GM21423 (cell line): ENCODE measurements around the gene NEK8.
"Not testable (repeated sequence)": the region's sequence is repeated elsewhere in the genome, so short reads cannot be mapped to it uniquely, and the experiment has no call there.

Source experiments
- ATAC-seq: cut with Tn5 transposase; IDR thresholded peaks from one replicate; pipeline ENCODE4 v1.9.1; 2021; ENCODE audit warnings: mild to moderate bottlenecking, moderate library complexity; ENCODE audit not compliant: unreplicated experiment

NEK8 gene

GRCh38 chr17:28710861-28711722 lies 17.5 kb upstream of the NEK8 start:
- ATAC-seq = peak; percentile 75

GRCh38 chr17:28711723-28712031 lies 16.9 kb upstream of the NEK8 start, which contains the start of gene PROCA1:
Gene PROCA1 (minus strand): TSS chr17:28711888. CDS start chr17:28711660, 228 bp downstream.
- ATAC-seq = peak; percentile 4

DNA sequence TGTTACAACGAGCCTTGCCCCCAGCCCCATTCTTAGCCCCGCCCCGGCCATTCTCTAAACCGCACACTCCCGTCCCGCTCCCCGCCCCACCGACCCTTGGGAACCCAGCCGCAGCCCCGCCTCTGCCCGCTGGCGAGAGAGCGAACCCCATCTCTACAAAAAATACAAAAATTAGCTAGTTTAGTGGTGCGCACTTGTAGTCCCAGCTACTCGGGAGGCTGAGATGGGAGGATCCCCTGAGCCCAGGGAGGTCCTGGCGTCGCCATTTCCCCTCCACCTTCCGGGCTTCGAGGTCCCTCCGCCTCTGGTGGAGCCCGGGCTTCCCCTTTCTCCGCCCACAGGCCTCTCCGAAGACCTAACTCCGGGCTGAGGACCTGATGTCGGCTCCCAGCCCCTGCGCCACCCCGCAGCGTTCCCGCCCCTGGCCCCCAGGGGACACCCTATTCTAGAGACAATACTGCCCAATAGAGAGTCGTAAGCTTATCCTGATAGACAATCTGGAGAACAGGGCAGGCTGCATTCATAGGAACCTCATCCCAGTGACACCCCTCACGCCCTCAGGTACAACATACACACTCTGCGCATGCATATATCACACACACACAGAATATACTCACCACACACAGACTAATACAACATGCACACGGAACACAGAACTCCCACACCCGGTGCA lies 16.4 kb upstream of the NEK8 start:
- peak; percentile 24 for ATAC-seq

DNA sequence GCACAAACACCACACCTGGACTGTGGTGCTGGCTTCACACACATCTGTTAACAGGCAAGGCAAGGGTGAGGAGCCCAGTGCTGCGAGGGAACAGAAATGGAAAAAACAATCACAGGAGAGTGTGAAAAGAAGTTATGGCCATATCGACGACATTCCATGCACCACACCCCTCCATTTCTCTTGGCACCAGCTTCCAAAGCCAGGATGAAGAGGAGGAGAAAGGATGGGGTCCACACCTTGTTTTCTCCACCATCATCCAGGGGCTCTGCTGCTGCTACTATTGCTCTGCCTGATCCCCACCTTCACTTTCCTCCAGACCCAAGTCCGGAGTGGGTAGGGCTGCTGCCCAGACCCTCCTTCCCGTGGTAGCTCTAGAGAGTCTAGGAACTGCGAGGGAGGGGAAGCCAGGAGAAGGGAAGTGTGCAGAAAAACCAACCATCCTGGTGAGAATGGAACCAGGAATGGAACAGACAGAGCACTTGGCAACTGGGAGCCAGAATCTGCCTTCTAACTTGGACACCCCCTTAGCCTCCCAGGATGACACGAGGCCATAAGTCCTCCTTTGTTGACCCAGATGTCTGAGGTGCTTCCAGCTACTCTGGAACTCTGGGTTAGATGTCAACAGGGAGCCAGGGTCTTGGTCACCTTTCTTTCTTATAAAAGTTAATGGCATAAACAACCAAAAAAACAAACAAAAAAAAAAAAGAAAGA lies 15.7 kb upstream of the NEK8 start:
- ATAC-seq = no peak

GRCh38 chr17:28714281-28714680 lies 14.3 kb upstream of the NEK8 start:
- ATAC-seq = no peak

- no peak for ATAC-seq
Observed at GRCh38 chr17:28715217-28715616, 13.4 kb upstream of the NEK8 start.

- ATAC-seq = no peak
Observed at GRCh38 chr17:28716740-28717577, 11.6 kb upstream of the NEK8 start.

DNA sequence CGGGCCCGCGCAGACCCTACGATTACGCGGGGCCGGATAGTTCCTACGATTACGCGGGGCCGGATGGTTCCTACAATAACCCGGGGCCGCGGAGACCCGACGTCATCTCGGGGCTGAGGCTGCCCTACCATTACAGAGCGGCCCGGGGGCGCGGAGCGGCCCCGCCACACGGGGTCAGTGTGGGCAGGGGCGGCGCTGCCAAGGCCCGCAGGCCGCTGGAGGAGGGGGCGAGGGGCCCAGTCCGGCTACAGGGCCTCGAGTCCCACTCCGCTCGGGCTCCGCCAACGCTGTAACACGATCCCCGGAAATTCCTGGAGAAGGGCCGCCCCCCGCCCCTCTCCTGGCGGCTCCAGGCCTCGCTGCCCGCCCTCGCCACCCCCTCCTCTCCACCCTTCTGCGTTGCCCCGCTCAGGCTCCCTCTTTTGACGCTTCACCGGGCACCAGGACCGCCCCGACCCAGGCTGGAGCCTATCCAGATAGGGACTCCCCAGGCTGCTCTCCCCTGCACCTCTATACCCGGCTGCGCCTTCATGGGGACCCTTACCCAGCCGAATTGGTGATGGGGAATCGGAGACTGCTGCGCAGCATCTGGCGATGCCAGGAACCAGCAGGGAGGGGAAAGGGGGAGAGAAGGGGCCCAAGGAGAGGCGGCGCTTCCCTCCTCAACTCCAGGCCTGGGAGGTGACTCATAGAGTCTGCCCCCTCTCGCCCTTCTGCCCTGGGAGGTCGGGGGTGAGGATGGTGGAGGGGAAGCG lies 10.8 kb upstream of the NEK8 start, which contains the start of gene RAB34:
TSS of gene RAB34 (minus strand) at position 291 of the 755 bp plus-strand sequence. CDS start 602 bp downstream, outside the sequence.
- no peak for ATAC-seq

DNA sequence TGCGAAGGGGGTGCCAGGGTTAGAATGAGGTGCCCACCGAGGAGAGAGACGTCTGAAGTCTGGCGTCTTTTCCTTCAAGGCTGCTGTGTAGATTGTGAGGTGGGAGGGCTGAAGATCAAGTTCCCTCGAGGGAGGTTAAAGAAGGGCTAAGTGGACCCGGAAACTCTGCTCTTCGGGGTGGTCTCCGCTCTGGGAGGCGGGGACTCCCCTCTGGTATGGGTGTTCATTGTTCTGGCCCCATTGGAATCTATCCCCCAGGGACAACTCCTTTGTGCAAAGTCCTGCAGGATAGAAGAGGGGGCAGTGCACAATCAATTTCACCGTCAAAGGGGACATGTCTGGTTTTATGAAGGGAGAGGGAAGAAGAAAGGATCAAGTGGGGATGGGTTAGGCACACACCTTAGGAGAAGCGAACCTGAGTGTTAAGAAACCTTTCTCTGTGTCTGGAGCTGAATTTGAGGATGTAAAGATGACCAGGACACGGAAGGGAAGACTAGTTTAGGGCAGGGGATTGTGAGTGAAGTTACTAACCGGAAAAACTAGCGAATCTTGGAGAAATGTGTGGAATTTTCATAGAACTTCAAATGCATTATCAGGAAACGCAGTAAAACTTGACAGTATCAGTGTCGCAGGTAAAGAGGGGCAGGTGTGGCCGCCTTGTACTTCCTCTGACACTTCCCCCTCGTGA lies 10.1 kb upstream of the NEK8 start:
- ATAC-seq = no peak

GRCh38 chr17:28719021-28719433 lies 9.6 kb upstream of the NEK8 start:
- no peak for ATAC-seq

GRCh38 chr17:28720247-28720996 lies 8.2 kb upstream of the NEK8 start:
- no peak for ATAC-seq

DNA sequence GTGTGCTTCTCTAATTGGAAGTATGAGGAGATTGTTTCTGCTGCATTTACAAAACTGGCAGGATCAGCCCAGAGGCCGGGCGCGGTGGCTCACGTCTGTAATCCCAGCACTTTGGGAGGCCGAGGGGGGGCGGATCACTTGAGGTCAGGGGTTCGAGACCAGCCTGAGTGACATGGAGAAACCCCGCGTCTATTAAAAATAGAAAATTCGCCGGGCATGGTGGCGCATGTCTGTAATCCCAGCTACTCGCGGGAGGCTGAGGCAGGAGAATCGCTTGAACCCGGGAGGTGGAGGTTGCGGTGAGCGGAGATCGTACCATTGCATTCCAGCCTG lies 7.6 kb upstream of the NEK8 start:
- ATAC-seq = not testable (repeated sequence)

- no peak for ATAC-seq
Observed at GRCh38 chr17:28722417-28723158, 6.0 kb upstream of the NEK8 start.

- ATAC-seq = no peak
Observed at GRCh38 chr17:28723159-28723835, 5.3 kb upstream of the NEK8 start.

DNA sequence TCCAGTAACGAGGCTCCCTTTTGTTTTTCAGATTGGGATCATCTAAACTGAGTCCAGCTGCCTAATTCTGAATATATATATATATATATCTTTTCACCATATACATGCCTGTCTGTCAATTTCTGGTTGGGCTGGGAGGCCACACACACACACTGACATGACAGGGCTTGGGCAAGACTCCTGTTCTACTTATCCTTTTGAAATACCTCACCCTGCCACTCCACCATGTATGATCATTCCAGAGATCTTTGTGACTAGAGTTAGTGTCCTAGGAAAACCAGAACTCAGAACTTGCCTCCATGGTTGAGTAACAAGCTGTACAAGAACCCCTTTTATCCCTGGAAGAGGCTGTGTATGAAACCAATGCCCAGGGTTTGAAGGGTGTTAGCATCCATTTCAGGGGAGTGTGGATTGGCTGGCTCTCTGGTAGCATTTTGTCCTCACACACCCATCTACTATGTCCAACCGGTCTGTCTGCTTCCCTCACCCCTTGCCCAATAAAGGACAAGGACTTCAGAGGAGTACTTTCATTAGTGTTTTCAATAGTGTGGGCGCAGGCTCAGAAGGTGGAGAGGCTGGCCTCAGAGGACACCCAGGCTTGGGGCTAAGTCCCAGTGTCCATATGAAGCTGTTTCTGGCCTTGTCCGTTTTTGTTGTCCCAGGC lies 4.6 kb upstream of the NEK8 start:
- not testable (repeated sequence) for ATAC-seq

- ATAC-seq = no peak
Observed at GRCh38 chr17:28724500-28725165, 4.0 kb upstream of the NEK8 start.
